H54 (cell line): ENCODE data around the gene SCN9A.
"Not testable (repeated sequence)": the region's sequence is repeated elsewhere in the genome, so short reads cannot be mapped to it uniquely, and the experiment has no call there.

Experiments
- DNase-seq: peaks from one replicate; pipeline ENCODE4 v3.0.0; 2011; ENCODE audit warnings: low spot score, mixed read lengths; ENCODE audit not compliant: insufficient read length
- FAIRE-seq: peaks from 3 replicates; lab custom pipeline; 2011; peaks lifted over from hg19 to GRCh38; lab: Jason Lieb, UNC
- POLR2A ChIP-seq: IDR thresholded peaks from 2 replicates; pipeline ENCODE4 v1.6.1; 2011; ENCODE audit warnings: low read depth, mild to moderate bottlenecking, low read length

SCN9A gene

DNA sequence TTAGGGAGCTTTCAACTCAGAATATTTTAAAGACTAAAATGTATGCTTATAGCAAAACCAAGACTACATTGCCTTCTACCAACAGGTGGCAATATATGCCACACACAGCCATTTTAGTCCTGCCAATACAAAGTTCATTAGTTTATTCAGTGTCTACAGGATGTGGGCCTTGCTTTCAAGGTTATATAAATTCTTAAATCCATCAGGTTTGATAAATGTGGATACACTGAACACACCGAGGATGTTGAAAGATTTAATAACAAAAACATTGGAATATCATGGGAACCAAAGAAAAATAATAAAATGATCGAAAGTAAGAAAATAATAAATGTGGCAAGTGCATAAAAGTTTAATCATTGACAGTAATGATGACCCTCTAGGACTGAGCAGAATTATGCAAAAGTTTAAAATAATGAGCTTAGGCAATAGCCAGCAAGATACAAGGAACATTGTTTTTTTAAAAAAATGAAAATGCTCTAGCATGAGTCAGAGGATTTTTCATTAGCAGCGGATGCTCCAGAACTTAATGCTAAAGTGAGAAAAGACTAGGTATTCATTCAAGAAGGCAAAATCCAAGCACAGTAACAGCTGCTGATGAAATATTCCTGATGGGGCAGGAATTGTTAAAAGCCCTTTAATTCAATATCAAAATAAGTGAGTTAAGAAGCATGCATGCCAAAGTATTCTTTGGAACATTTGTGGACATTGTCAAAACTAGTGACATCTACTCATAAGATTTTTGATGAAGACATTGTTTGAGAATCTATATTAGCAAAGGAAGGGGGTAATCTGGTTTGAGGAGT, 14.2 kb downstream of the SCN9A start:
- peak; percentile 58 for FAIRE-seq
- DNase-seq = no peak
- no peak for TF ChIP-seq POLR2A

GRCh38 chr2:166360906-166361305, 14.8 kb downstream of the SCN9A start:
- no peak for FAIRE-seq

GRCh38 chr2:166360426-166360825, 15.3 kb downstream of the SCN9A start:
- DNase-seq (no peak), FAIRE-seq (no peak)

More at GRCh38 chr2:166360906-166361305, 14.8 kb downstream of the SCN9A start:
- no peak for TF ChIP-seq POLR2A
- DNase-seq = no peak

DNA sequence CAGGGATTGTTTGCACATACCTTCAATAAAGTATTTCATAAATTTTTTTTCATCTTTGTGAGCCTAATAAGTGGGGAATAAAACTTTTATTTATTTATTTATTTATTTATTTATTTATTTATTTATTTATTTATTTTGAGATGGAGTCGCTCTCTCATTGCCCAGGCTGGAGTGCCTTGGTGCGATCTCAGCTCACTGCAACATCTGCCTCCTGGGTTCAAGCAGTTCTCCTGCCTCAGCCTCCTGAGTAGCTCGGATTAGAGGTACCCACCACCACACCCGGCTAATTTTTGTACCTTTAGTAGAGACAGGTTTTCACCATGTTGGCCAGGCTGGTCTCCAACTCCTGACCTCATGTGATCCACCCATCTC, 17.8 kb downstream of the SCN9A start:
- not testable (repeated sequence) for FAIRE-seq

More at GRCh38 chr2:166360426-166360825, 15.3 kb downstream of the SCN9A start:
- no peak for TF ChIP-seq POLR2A

GRCh38 chr2:166357068-166357949, 18.4 kb downstream of the SCN9A start:
- no peak for DNase-seq
- no peak for FAIRE-seq
- no peak for TF ChIP-seq POLR2A

More for the DNA sequence above, 17.8 kb downstream of the SCN9A start:
- not testable (repeated sequence) for DNase-seq

- DNase-seq = no peak
- no peak for FAIRE-seq
- no peak for TF ChIP-seq POLR2A
These were observed 24.4 kb downstream of the SCN9A start for GRCh38 chr2:166351319-166351718.

GRCh38 chr2:166350525-166350924, 25.2 kb downstream of the SCN9A start:
- DNase-seq (no peak), FAIRE-seq (no peak)
- no peak for TF ChIP-seq POLR2A

- no peak for TF ChIP-seq POLR2A
- DNase-seq (no peak), FAIRE-seq (no peak)
These were observed 31.2 kb downstream of the SCN9A start for GRCh38 chr2:166344286-166345113.

- TF ChIP-seq POLR2A = no peak
- FAIRE-seq (no peak), DNase-seq (no peak)
These were observed 32.3 kb downstream of the SCN9A start for GRCh38 chr2:166343467-166343866.

DNA sequence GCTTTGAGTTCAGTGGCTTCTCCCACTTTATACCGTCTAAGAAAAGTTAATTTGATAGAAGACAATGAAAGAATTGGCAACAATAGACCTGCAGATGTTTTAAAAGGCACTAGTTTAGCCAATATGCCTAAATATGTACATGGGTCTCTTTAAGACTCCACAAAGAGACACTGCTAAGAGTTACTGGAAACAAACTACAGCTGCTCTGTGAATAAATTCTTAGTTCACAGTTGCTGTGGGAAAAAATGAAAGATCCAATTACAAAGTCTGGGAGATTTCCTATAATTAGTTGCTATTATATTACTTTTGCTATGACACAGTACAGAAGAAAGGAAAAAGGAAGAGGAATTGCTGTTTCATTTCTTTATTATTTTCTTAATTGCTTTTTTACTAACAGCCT, 34.3 kb downstream of the SCN9A start:
- no peak for TF ChIP-seq POLR2A
- DNase-seq (no peak), FAIRE-seq (no peak)

GRCh38 chr2:166338831-166339339, 36.9 kb downstream of the SCN9A start:
- no peak for TF ChIP-seq POLR2A
- FAIRE-seq (no peak), DNase-seq (no peak)

- FAIRE-seq (no peak), DNase-seq (no peak)
- TF ChIP-seq POLR2A = no peak
These were observed 37.8 kb downstream of the SCN9A start for GRCh38 chr2:166337932-166338331.

- TF ChIP-seq POLR2A = no peak
- FAIRE-seq = no peak
- no peak for DNase-seq
These were observed 40.5 kb downstream of the SCN9A start for GRCh38 chr2:166335284-166335683.
